BLaER1 treated with 17β-estradiol and CSF1 and Interleukin-3, amounts not matched to agents 10 nM and 100 nM (cell line): ENCODE measurements around the gene HOXA5.

Experiments
- H3K27ac ChIP-seq, 11 experiments: shearing (Covaris generic); formaldehyde crosslinking; 2 replicates each; pipeline ENCODE4 v1.8.1; 2022
- H3K27me3 ChIP-seq, 11 experiments: shearing (Covaris generic); formaldehyde crosslinking; 2 replicates each; pipeline ENCODE4 v1.8.1; 2022
- H3K36me3 ChIP-seq, 11 experiments: shearing (Covaris generic); formaldehyde crosslinking; 2 replicates each; pipeline ENCODE4 v1.8.1; 2022
- H3K4me1 ChIP-seq, 10 experiments: shearing (Covaris generic); formaldehyde crosslinking; 2 replicates each; pipeline ENCODE4 v1.8.1; 2022
- H3K4me2 ChIP-seq, 11 experiments: shearing (Covaris generic); formaldehyde crosslinking; 2 replicates each; pipeline ENCODE4 v1.8.1; 2022
- H3K4me3 ChIP-seq, 10 experiments: shearing (Covaris generic); formaldehyde crosslinking; 2 replicates each; pipeline ENCODE4 v1.8.1; 2022
- H3K9ac ChIP-seq, 11 experiments: shearing (Covaris generic); formaldehyde crosslinking; 2 replicates each; pipeline ENCODE4 v1.8.1; 2022
- H3K9me3 ChIP-seq, 11 experiments: shearing (Covaris generic); formaldehyde crosslinking; replicated peaks in 1 of 11; 2 replicates each; pipeline ENCODE4 v1.8.1; 2022
- H4K20me1 ChIP-seq, 11 experiments: shearing (Covaris generic); formaldehyde crosslinking; 2 replicates each; pipeline ENCODE4 v1.8.1; 2022
- Cebpa-rat ChIP-seq, 11 experiments: shearing (Covaris generic); IDR thresholded peaks; 2 replicates each; pipeline ENCODE4 v1.8.1; 2022

The HOXA5 gene

GRCh38 chr7:27173511-27173955 is 30.1 kb upstream of the HOXA5 start:
- peaks cover 23 to 33% (median 26%) of the 10 kb centered on the region in 11 experiments for H3K9me3 ChIP-seq
- H3K4me3 ChIP-seq: peak overlapping the region; percentile 4 to 60 (median 42); a peak in 16 of 20 replicates
- TF ChIP-seq Cebpa-rat (IDR thresholded peaks at IDR 0.05): no peak
- peaks cover 0 to 10% (median 0%) of the 10 kb centered on the region in 10 experiments; a peak in 4 of 20 replicates for H3K4me1 ChIP-seq
- no peak overlapping the region for H3K27ac ChIP-seq
- H3K36me3 ChIP-seq: no peaks in the 10 kb centered on the region
- peaks cover 100% of the 10 kb centered on the region in 11 experiments for H3K27me3 ChIP-seq
- no peak overlapping the region for H3K9ac ChIP-seq
- peak overlapping the region; percentile 24 to 72 (median 50); a peak in 19 of 22 replicates for H3K4me2 ChIP-seq
- H4K20me1 ChIP-seq: peaks cover 0 to 86% (median 65%) of the 10 kb centered on the region in 11 experiments; a peak in 18 of 22 replicates

- H3K9ac ChIP-seq: no peak overlapping the region
- peaks cover 0 to 10% (median 0%) of the 10 kb centered on the region in 10 experiments; a peak in 4 of 20 replicates for H3K4me1 ChIP-seq
These were observed 29.5 kb upstream of the HOXA5 start for GRCh38 chr7:27172823-27173510.

DNA sequence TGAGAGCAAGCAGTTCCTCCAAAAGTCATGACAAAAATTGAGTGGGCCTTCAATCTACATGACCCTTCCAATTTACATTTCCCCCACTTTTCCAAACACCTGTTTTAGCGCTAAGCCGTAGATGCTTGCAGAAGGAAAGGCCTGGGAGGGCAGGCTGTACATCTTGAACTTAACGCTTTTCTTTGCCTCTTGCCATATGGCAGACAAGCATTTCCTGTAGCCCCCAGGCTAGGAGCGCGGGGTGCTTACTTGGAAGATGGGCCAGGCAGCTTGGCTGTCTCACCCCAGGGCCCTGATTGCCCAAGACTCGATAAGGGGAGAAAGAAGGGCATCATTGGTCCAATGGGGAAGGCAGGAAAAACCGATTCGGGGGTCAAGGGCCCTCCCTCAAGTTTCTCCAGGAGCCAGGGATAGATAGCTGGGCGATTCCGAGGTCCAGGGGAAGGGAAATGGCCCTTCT is 28.9 kb upstream of the HOXA5 start:
- H3K27ac ChIP-seq: no peak overlapping the region
- TF ChIP-seq Cebpa-rat (IDR thresholded peaks at IDR 0.05): no peak
- H3K9ac ChIP-seq: no peak overlapping the region
- H3K4me2 ChIP-seq: no peak overlapping the region
- H3K4me1 ChIP-seq: peaks cover 0 to 10% (median 0%) of the 10 kb centered on the region in 10 experiments; a peak in 5 of 20 replicates
- H4K20me1 ChIP-seq: peaks cover 0 to 98% (median 77%) of the 10 kb centered on the region in 11 experiments; a peak in 18 of 22 replicates
- H3K4me3 ChIP-seq: no peak overlapping the region; a peak in 2 of 20 replicates
- H3K9me3 ChIP-seq: peaks cover 23 to 38% (median 26%) of the 10 kb centered on the region in 11 experiments
- peaks cover 100% of the 10 kb centered on the region in 11 experiments for H3K27me3 ChIP-seq
- H3K36me3 ChIP-seq: no peaks in the 10 kb centered on the region

More at GRCh38 chr7:27172823-27173510, 29.5 kb upstream of the HOXA5 start:
- H3K9me3 ChIP-seq: peaks cover 23 to 38% (median 26%) of the 10 kb centered on the region in 11 experiments
- peak overlapping the region; percentile 4 to 60 (median 42); a peak in 16 of 20 replicates for H3K4me3 ChIP-seq
- peaks cover 0 to 91% (median 71%) of the 10 kb centered on the region in 11 experiments; a peak in 18 of 22 replicates for H4K20me1 ChIP-seq
- peak overlapping the region; percentile 24 to 72 (median 50); a peak in 19 of 22 replicates for H3K4me2 ChIP-seq
- no peaks in the 10 kb centered on the region for H3K36me3 ChIP-seq
- H3K27me3 ChIP-seq: peaks cover 100% of the 10 kb centered on the region in 11 experiments
- no peak overlapping the region for H3K27ac ChIP-seq
- no peak for TF ChIP-seq Cebpa-rat (IDR thresholded peaks at IDR 0.05)

DNA sequence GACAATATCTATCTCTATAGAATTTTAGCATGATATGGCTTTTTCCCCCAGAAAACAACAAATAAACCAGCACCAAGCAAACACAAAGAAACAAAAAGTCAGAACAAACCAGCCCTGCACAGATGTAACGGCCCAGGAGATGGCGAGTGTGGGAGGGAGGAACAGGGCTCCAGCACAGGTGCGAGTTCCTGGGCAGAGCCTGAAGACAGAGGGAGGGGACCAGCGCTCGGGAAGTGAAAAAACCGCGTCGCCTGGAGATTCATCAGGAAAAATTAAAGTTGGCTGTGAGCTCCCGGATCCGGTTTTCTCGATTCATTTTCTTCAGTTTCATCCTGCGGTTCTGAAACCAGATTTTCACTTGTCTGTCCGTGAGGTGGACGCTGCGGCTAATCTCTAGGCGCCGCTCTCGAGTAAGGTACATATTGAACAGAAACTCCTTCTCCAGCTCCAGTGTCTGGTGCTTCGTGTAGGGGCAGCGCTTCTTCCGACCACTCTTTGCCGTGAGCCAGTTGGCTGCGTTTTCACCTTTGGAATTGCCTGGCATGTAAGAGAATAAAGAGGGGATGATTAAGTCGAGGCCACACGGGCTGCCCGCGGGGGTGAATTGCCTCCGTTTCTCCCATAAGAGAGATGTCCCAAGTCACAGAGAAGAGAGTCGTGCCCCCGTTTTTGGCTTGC is 28.3 kb upstream of the HOXA5 start:
- Histone ChIP-seq H3K27me3 (peaks cover 100% of the 10 kb centered on the region in 11 experiments), H3K4me2 (peak overlapping the region in 2 of 11 experiments; percentile 3 to 22; a peak in 2 of 22 replicates), H4K20me1 (peaks cover 0 to 98% (median 83%) of the 10 kb centered on the region in 11 experiments; a peak in 19 of 22 replicates), H3K9me3 (peaks cover 23 to 40% (median 27%) of the 10 kb centered on the region in 11 experiments), H3K4me1 (peaks cover 0 to 15% (median 0%) of the 10 kb centered on the region in 10 experiments; a peak in 5 of 20 replicates), H3K27ac (no peak overlapping the region), H3K4me3 (no peak overlapping the region), H3K36me3 (no peaks in the 10 kb centered on the region), H3K9ac (no peak overlapping the region)
- TF ChIP-seq Cebpa-rat (IDR thresholded peaks at IDR 0.05): no peak

GRCh38 chr7:27171325-27171636 is 27.8 kb upstream of the HOXA5 start:
- Histone ChIP-seq H3K27me3 (peaks cover 100% of the 10 kb centered on the region in 11 experiments), H3K4me1 (peaks cover 0 to 16% (median 0%) of the 10 kb centered on the region in 10 experiments; a peak in 5 of 20 replicates), H3K36me3 (no peaks in the 10 kb centered on the region), H3K9ac (no peak overlapping the region), H3K27ac (no peak overlapping the region), H3K4me3 (no peak overlapping the region), H3K4me2 (peak overlapping the region in 1 of 11 experiments; percentile 22; a peak in 1 of 22 replicates), H4K20me1 (peaks cover 0 to 98% (median 87%) of the 10 kb centered on the region in 11 experiments; a peak in 19 of 22 replicates), H3K9me3 (peaks cover 25 to 45% (median 32%) of the 10 kb centered on the region in 11 experiments)
- TF ChIP-seq Cebpa-rat (IDR thresholded peaks at IDR 0.05): no peak

GRCh38 chr7:27170426-27171324 is 27.2 kb upstream of the HOXA5 start:
- H3K36me3 ChIP-seq: no peaks in the 10 kb centered on the region
- no peak for TF ChIP-seq Cebpa-rat (IDR thresholded peaks at IDR 0.05)
- H3K4me2 ChIP-seq: no peak overlapping the region
- peaks cover 0 to 98% (median 92%) of the 10 kb centered on the region in 11 experiments; a peak in 19 of 22 replicates for H4K20me1 ChIP-seq
- H3K4me1 ChIP-seq: peaks cover 0 to 16% (median 0%) of the 10 kb centered on the region in 10 experiments; a peak in 5 of 20 replicates
- peaks cover 100% of the 10 kb centered on the region in 11 experiments for H3K27me3 ChIP-seq
- H3K9ac ChIP-seq: no peak overlapping the region
- peaks cover 31 to 51% (median 38%) of the 10 kb centered on the region in 11 experiments for H3K9me3 ChIP-seq
- H3K4me3 ChIP-seq: no peak overlapping the region
- H3K27ac ChIP-seq: no peak overlapping the region

GRCh38 chr7:27169658-27170425 is 26.4 kb upstream of the HOXA5 start:
- no peak for TF ChIP-seq Cebpa-rat (IDR thresholded peaks at IDR 0.05)
- Histone ChIP-seq H3K9me3 (peaks cover 39 to 58% (median 46%) of the 10 kb centered on the region in 11 experiments), H3K9ac (no peak overlapping the region), H3K36me3 (no peaks in the 10 kb centered on the region), H3K4me1 (peaks cover 0 to 16% (median 0%) of the 10 kb centered on the region in 10 experiments; a peak in 5 of 20 replicates), H4K20me1 (peaks cover 0 to 99% (median 92%) of the 10 kb centered on the region in 11 experiments; a peak in 19 of 22 replicates), H3K4me3 (no peak overlapping the region), H3K4me2 (peak overlapping the region in 2 of 11 experiments; percentile 43 to 65; a peak in 4 of 22 replicates), H3K27me3 (peaks cover 100% of the 10 kb centered on the region in 11 experiments), H3K27ac (no peak overlapping the region)
